Measurements from ENCODE around the gene TULP4. TPM values are rescaled to one million over a fixed set of nuclear protein-coding genes. Genes with fewer than 3 reads are reported as not detected.
A peak's percentile ranks its signal among the peaks of the same experiment; 100 is the strongest.

Gene TULP4
- total RNA-seq, 1 experiment from 2014 or later, result 126 TPM

DNA sequence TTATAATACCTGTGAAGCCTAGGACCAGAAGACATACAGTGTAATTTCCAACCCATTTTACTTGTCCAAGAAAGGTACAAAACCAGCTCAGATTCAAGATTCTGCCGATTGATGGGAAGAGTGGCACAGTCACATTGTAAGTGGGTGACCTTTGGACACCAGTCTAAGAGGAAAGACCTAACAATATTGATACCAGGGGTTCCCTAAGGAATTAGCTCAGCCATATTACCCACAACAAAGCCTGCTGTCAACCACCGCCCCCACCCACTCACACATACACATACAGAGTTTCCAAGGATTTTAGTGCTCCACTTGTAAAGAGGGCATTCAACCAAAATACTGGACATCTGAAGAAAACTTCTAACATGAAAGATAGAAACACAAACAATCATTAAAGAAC is 219.7 kb downstream of the TULP4 start:
- Histone ChIP-seq H3K4me3 (ENCODE audit: low read depth, low read length) (no peak overlapping the region), H3K36me3 (ENCODE audit: control insufficient read depth, insufficient read depth, low read length) (no peaks in the 10 kb centered on the region), H3K9me3 (peaks cover 10% of the 10 kb centered on the region; the same call in 1 of the 2 replicates), H3K27me3 (replicated peaks; ENCODE audit: control insufficient read depth, insufficient read depth, low read length) (no peaks in the 10 kb centered on the region), H3K4me1 (no peaks in the 10 kb centered on the region)
- Mint-ChIP-seq H3K4me1 (ENCODE audit: low read depth, unreplicated experiment) (no peaks in the 10 kb centered on the region), H3K27me3 (ENCODE audit: insufficient read depth, unreplicated experiment) (peaks cover 15% of the 10 kb centered on the region), H3K36me3 (ENCODE audit: insufficient read depth, unreplicated experiment) (no peaks in the 10 kb centered on the region), H3K9me3 (ENCODE audit: unreplicated experiment) (peaks cover 13% of the 10 kb centered on the region), H3K4me3 (ENCODE audit: unreplicated experiment) (no peak overlapping the region), H3K27ac (ENCODE audit: unreplicated experiment) (no peak overlapping the region)
- DNase-seq, result no peak
- BruUV-seq (replicated peaks), result no TSS peak
- intact Hi-C loops (cut with micrococcal nuclease; ENCODE audit: unreplicated experiment), result no loop called here
- TF ChIP-seq, protein P1, sequence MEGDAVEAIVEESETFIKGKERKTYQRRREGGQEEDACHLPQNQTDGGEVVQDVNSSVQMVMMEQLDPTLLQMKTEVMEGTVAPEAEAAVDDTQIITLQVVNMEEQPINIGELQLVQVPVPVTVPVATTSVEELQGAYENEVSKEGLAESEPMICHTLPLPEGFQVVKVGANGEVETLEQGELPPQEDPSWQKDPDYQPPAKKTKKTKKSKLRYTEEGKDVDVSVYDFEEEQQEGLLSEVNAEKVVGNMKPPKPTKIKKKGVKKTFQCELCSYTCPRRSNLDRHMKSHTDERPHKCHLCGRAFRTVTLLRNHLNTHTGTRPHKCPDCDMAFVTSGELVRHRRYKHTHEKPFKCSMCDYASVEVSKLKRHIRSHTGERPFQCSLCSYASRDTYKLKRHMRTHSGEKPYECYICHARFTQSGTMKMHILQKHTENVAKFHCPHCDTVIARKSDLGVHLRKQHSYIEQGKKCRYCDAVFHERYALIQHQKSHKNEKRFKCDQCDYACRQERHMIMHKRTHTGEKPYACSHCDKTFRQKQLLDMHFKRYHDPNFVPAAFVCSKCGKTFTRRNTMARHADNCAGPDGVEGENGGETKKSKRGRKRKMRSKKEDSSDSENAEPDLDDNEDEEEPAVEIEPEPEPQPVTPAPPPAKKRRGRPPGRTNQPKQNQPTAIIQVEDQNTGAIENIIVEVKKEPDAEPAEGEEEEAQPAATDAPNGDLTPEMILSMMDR (IDR thresholded peaks at IDR 0.05; ENCODE audit: insufficient read depth in 1 of 2, low read depth in 1 of 2, low read length in 1 of 2, severe bottlenecking in 1 of 2, unreplicated experiment in 1 of 2), result no peak
- ChIA-PET POLR2A (no interaction called here), CTCF (no interaction called here)

GRCh38 chr6:158536084-158536890 is 224.0 kb downstream of the TULP4 start:
- H3K27ac Mint-ChIP-seq (ENCODE audit: unreplicated experiment), result no peak overlapping the region

More at GRCh38 chr6:158536084-158536890, 224.0 kb downstream of the TULP4 start:
- Histone ChIP-seq H3K9me3 (no peaks in the 10 kb centered on the region), H3K4me3 (ENCODE audit: low read depth, low read length) (peak overlapping the region; percentile 88), H3K4me1 (no peaks in the 10 kb centered on the region), H3K27me3 (replicated peaks; ENCODE audit: control insufficient read depth, insufficient read depth, low read length) (no peaks in the 10 kb centered on the region), H3K36me3 (ENCODE audit: control insufficient read depth, insufficient read depth, low read length) (no peaks in the 10 kb centered on the region)
- ChIA-PET CTCF (interaction anchor here (0.6 kb wide), 1 partner anchor 16 kb away, joined by 3 read pairs; no protein-coding TSS in a partner anchor), POLR2A (interaction anchor here (1.0 kb wide), 1 partner anchor 158 kb away, joined by 3 read pairs; no protein-coding TSS in a partner anchor)
- intact Hi-C loops (cut with micrococcal nuclease; ENCODE audit: unreplicated experiment), result loop anchor here (1.0 to 2.0 kb wide), 2 partner anchors 73 to 315 kb away; no protein-coding TSS in a partner anchor
- TF ChIP-seq, protein P1 (IDR thresholded peaks at IDR 0.05; ENCODE audit: insufficient read depth in 1 of 2, low read depth in 1 of 2, low read length in 1 of 2, severe bottlenecking in 1 of 2, unreplicated experiment in 1 of 2), result no peak
- Mint-ChIP-seq H3K4me1 (ENCODE audit: low read depth, unreplicated experiment) (no peaks in the 10 kb centered on the region), H3K27me3 (ENCODE audit: insufficient read depth, unreplicated experiment) (peaks cover 6% of the 10 kb centered on the region), H3K9me3 (ENCODE audit: unreplicated experiment) (no peaks in the 10 kb centered on the region), H3K4me3 (ENCODE audit: unreplicated experiment) (peak overlapping the region; percentile 67), H3K36me3 (ENCODE audit: insufficient read depth, unreplicated experiment) (no peaks in the 10 kb centered on the region)
- DNase-seq, result peak; percentile 85 to 90
- BruUV-seq (replicated peaks), result no TSS peak
